GM23338 (cell line): ENCODE results near the gene SERPINI1. TPM values are rescaled to one million over a fixed set of nuclear protein-coding genes. Genes with fewer than 3 reads are reported as not detected.

Source experiments
- ATAC-seq: fragments of 200-7000 bp; cut with Tn5 transposase; 3 replicates; pipeline ENCODE4 v1.9.1; 2020
- DNase-seq: peaks from one replicate; pipeline ENCODE4 v3.0.0-alpha.2; 2015; ENCODE audit warnings: low spot score
- H2AFZ ChIP-seq: fragments of 200-600 bp; sonication (generic); 2 replicates; pipeline ENCODE4 v1.8.0; 2016; ENCODE audit warnings: antibody characterized with exemption, mild to moderate bottlenecking, moderate library complexity
- H3F3A ChIP-seq: fragments of 200-600 bp; sonication (generic); replicated peaks from 2 replicates; pipeline ENCODE4 v1.8.0; 2017; ENCODE audit warnings: antibody characterized with exemption, mixed run types, low read depth
- H3K27ac ChIP-seq: fragments of 200-600 bp; sonication (generic); 2 replicates; pipeline ENCODE4 v1.6.1; 2016; ENCODE audit warnings: low read depth
- H3K27me3 ChIP-seq: fragments of 200-600 bp; sonication (generic); 2 replicates; pipeline ENCODE4 v1.8.0; 2016; ENCODE audit warnings: mild to moderate bottlenecking, mixed run types, moderate library complexity; ENCODE audit not compliant: insufficient read depth
- H3K36me3 ChIP-seq: fragments of 200-600 bp; sonication (generic); 2 replicates; pipeline ENCODE4 v1.8.0; 2016; ENCODE audit warnings: mild to moderate bottlenecking; ENCODE audit not compliant: insufficient read depth
- H3K4me1 ChIP-seq: fragments of 200-600 bp; sonication (generic); 2 replicates; pipeline ENCODE4 v1.8.0; 2016; ENCODE audit warnings: mild to moderate bottlenecking, moderate library complexity; ENCODE audit not compliant: insufficient read depth
- H3K4me2 ChIP-seq: fragments of 200-600 bp; sonication (generic); 2 replicates; pipeline ENCODE4 v1.7.1; 2017; ENCODE audit warnings: mixed run types
- H3K4me3 ChIP-seq: fragments of 200-600 bp; sonication (generic); 2 replicates; pipeline ENCODE4 v1.6.1; 2016; ENCODE audit warnings: mixed run types
- H3K79me2 ChIP-seq: fragments of 200-600 bp; sonication (generic); replicated peaks from 2 replicates; pipeline ENCODE4 v1.8.0; 2017; ENCODE audit warnings: mild to moderate bottlenecking; ENCODE audit not compliant: insufficient read depth
- H3K9me2 ChIP-seq: fragments of 200-600 bp; sonication (generic); 2 replicates; pipeline ENCODE4 v1.8.0; 2017; ENCODE audit not compliant: insufficient read depth
- H4K20me1 ChIP-seq: fragments of 200-600 bp; sonication (generic); replicated peaks from 2 replicates; pipeline ENCODE4 v1.8.0; 2017; ENCODE audit warnings: mild to moderate bottlenecking; ENCODE audit not compliant: insufficient read depth
- H3K27ac Mint-ChIP-seq: 2 replicates; pipeline ENCODE4 v1.8.0; 2020; ENCODE audit warnings: inconsistent platforms, mild to moderate bottlenecking, moderate library complexity, mixed read lengths
- H3K27me3 Mint-ChIP-seq: 3 replicates; pipeline ENCODE4 v1.8.0; 2022; ENCODE audit warnings: low read depth, mild to moderate bottlenecking, moderate library complexity, mixed read lengths, inconsistent platforms; ENCODE audit not compliant: insufficient read depth, poor library complexity
- H3K36me3 Mint-ChIP-seq: 3 replicates; pipeline ENCODE4 v1.8.0; 2021; ENCODE audit warnings: low read depth, mild to moderate bottlenecking, inconsistent platforms, moderate library complexity, mixed read lengths
- H3K4me1 Mint-ChIP-seq: 3 replicates; pipeline ENCODE4 v1.8.0; 2020; ENCODE audit warnings: mild to moderate bottlenecking, inconsistent platforms, mixed read lengths
- H3K4me3 Mint-ChIP-seq: 3 replicates; pipeline ENCODE4 v1.8.0; 2021; ENCODE audit warnings: moderate library complexity, mild to moderate bottlenecking, inconsistent platforms, mixed read lengths
- H3K9me3 Mint-ChIP-seq: 3 replicates; pipeline ENCODE4 v1.8.0; 2020; ENCODE audit warnings: moderate library complexity, mild to moderate bottlenecking, inconsistent platforms, mixed read lengths
- CREB1 ChIP-seq: fragments of 250-450 bp; sonication (Bioruptor Pico); IDR thresholded peaks from 2 replicates; pipeline ENCODE4 v1.5.0; 2020; ENCODE audit warnings: low read depth, mild to moderate bottlenecking, moderate library complexity
- EZH2 ChIP-seq: fragments of 200-600 bp; sonication (generic); IDR thresholded peaks from one replicate; pipeline ENCODE4 v1.8.0; 2017; ENCODE audit warnings: antibody characterized with exemption, mild to moderate bottlenecking, low read depth; ENCODE audit not compliant: unreplicated experiment
- EZH2phosphoT487 ChIP-seq: fragments of 200-600 bp; sonication (generic); IDR thresholded peaks from one replicate; pipeline ENCODE4 v1.8.1; 2018; ENCODE audit warnings: antibody characterized with exemption; ENCODE audit not compliant: unreplicated experiment
- JUNB ChIP-seq: IDR thresholded peaks from one replicate; pipeline ENCODE4 v1.6.1; 2016; ENCODE audit warnings: antibody characterized with exemption; ENCODE audit not compliant: unreplicated experiment
- NANOG ChIP-seq: IDR thresholded peaks from 2 replicates; pipeline ENCODE4 v1.6.1; 2016; ENCODE audit warnings: antibody characterized with exemption, borderline replicate concordance
- POLR2AphosphoS5 ChIP-seq: IDR thresholded peaks from 2 replicates; pipeline ENCODE4 v1.6.1; 2016; ENCODE audit warnings: antibody characterized with exemption, low read depth
- STAT1 ChIP-seq: IDR thresholded peaks from one replicate; pipeline ENCODE4 v1.6.1; 2016; ENCODE audit warnings: antibody characterized with exemption; ENCODE audit not compliant: unreplicated experiment
- ZNF331 ChIP-seq: fragments of 250-450 bp; sonication (Bioruptor Pico); IDR thresholded peaks from 2 replicates; pipeline ENCODE4 v1.5.0; 2020; ENCODE audit warnings: low read depth, mild to moderate bottlenecking, moderate library complexity
- ZNF462 ChIP-seq: fragments of 250-450 bp; sonication (Bioruptor Pico); IDR thresholded peaks from 2 replicates; pipeline ENCODE4 v1.5.0; 2020; ENCODE audit warnings: mild to moderate bottlenecking, moderate library complexity
- polyA plus RNA-seq: library from polyadenylated mRNA; unstranded; fragments of >200 nt; fragmentation: Nextera tagmentation; extraction: Ambion mirVana; gene quantifications from 2 replicates; pipeline ENCODE4 v1.2.1, GENCODE V29; 2016
- total RNA-seq: library from RNA; depleted of rRNA; stranded (reverse); fragments of >200 nt; shearing (Covaris generic); gene quantifications from 2 replicates; pipeline ENCODE4 v1.2.3, GENCODE V29; 2014

SERPINI1 gene
- total and polyA plus RNA-seq, 2 experiments from 2014 or later, result 9.2 to 26.6 TPM

GRCh38 chr3:167734498-167735232 lies 856 bp upstream of the SERPINI1 start, which contains the start of gene PDCD10 (continued):
- TF ChIP-seq ZNF462 (no peak), NANOG (no peak), POLR2AphosphoS5 (peak; percentile 91), ZNF331 (CRISPR knock-in tag) (no peak), STAT1 (no peak), CREB1 (CRISPR knock-in tag) (0 out of 2 replicates have a peak, but pooled peaks have one; percentile 20), JUNB (no peak), EZH2 (no peak), EZH2phosphoT487 (no peak)

- H3K27me3 ChIP-seq, result no peaks in the 10 kb centered on the region
- no peak overlapping the region for H3K27ac Mint-ChIP-seq
- no peak for ATAC-seq
- H3K36me3 Mint-ChIP-seq, result no peaks in the 10 kb centered on the region
- H3K4me3 Mint-ChIP-seq, result no peak overlapping the region
- peaks cover 74% of the 10 kb centered on the region for H3K79me2 ChIP-seq
- H3K9me3 Mint-ChIP-seq, result no peaks in the 10 kb centered on the region
- peak overlapping the region; percentile 82 for H3K4me3 ChIP-seq
- H3F3A ChIP-seq, result no peaks in the 10 kb centered on the region; the same call in 1 of the 2 replicates
- H3K36me3 ChIP-seq, result no peaks in the 10 kb centered on the region
- H2AFZ ChIP-seq, result peak overlapping the region; percentile 92
- H3K27ac ChIP-seq, result 0 out of 2 replicates have a peak overlapping the region, but pooled peaks have one; percentile 75
- peak overlapping the region; percentile 90 for H3K4me2 ChIP-seq
- no peak for DNase-seq
- H3K27me3 Mint-ChIP-seq, result no peaks in the 10 kb centered on the region
- peaks cover 9% of the 10 kb centered on the region for H4K20me1 ChIP-seq
- peaks cover 26% of the 10 kb centered on the region for H3K4me1 ChIP-seq
- H3K9me2 ChIP-seq, result no peaks in the 10 kb centered on the region
- H3K4me1 Mint-ChIP-seq, result peaks cover 29% of the 10 kb centered on the region
- TF ChIP-seq EZH2 (no peak), EZH2phosphoT487 (no peak), ZNF462 (no peak)
Observed at GRCh38 chr3:167736264-167736787, 805 bp downstream of the SERPINI1 start.
